GM19043 (cell line): ENCODE data around the gene P2RX1.

Experiments
- ATAC-seq: cut with Tn5 transposase; IDR thresholded peaks from one replicate; pipeline ENCODE4 v1.9.1; 2021; ENCODE audit warnings: low read depth; ENCODE audit not compliant: unreplicated experiment

Gene P2RX1

GRCh38 chr17:3915995-3916696, at the start of gene P2RX1:
TSS of gene P2RX1 (minus strand) at chr17:3916465. CDS start at chr17:3916225, 240 bp downstream.
- ATAC-seq: no peak

- ATAC-seq: no peak
Measured at GRCh38 chr17:3965118-3965800, 49.0 kb upstream of the P2RX1 start.

- no peak for ATAC-seq
Measured at GRCh38 chr17:3964203-3965117, 48.2 kb upstream of the P2RX1 start, which contains the start of gene ATP2A3. TSS of gene ATP2A3 (minus strand) at chr17:3964437. CDS start at chr17:3964291, 146 bp downstream.

GRCh38 chr17:3963237-3964201, 47.3 kb upstream of the P2RX1 start:
- ATAC-seq: no peak

- no peak for ATAC-seq
Measured at GRCh38 chr17:3962965-3963236, 46.6 kb upstream of the P2RX1 start.

- ATAC-seq: no peak
Measured at GRCh38 chr17:3962217-3962964, 46.1 kb upstream of the P2RX1 start.

GRCh38 chr17:3961564-3962047, 45.3 kb upstream of the P2RX1 start:
- no peak for ATAC-seq

- no peak for ATAC-seq
Measured at GRCh38 chr17:3960764-3961163, 44.5 kb upstream of the P2RX1 start.

- no peak for ATAC-seq
Measured at GRCh38 chr17:3959921-3960601, 43.8 kb upstream of the P2RX1 start.

- ATAC-seq: no peak
Measured at GRCh38 chr17:3959295-3959899, 43.1 kb upstream of the P2RX1 start.

GRCh38 chr17:3957735-3958599, 41.7 kb upstream of the P2RX1 start:
- ATAC-seq: no peak

- ATAC-seq: no peak
Measured at GRCh38 chr17:3956983-3957382, 40.7 kb upstream of the P2RX1 start.

GRCh38 chr17:3956327-3956957, 40.2 kb upstream of the P2RX1 start:
- ATAC-seq: no peak

GRCh38 chr17:3955673-3955988, 39.4 kb upstream of the P2RX1 start:
- ATAC-seq: no peak

- no peak for ATAC-seq
Measured at GRCh38 chr17:3954976-3955672, 38.9 kb upstream of the P2RX1 start.

GRCh38 chr17:3954086-3954485, 37.8 kb upstream of the P2RX1 start:
- no peak for ATAC-seq

- ATAC-seq: no peak
Measured at GRCh38 chr17:3953542-3953941, 37.3 kb upstream of the P2RX1 start.
